DMS53 treated with DMSO at 0.1 percent for 48 hours (cell line): Measurements from ENCODE around the gene OLA1.

ENCODE experiments used
- DNase-seq: peaks from one replicate; lab custom pipeline; 2025; ENCODE audit not compliant: unreplicated experiment; lab: John Stamatoyannopoulos, UW

Gene OLA1

GRCh38 chr2:174180726-174181236 is 67.6 kb downstream of the OLA1 start:
- no peak for DNase-seq

- peak; percentile 21 for DNase-seq
These were observed 68.1 kb downstream of the OLA1 start for GRCh38 chr2:174180165-174180724.

- no peak for DNase-seq
These were observed 70.9 kb downstream of the OLA1 start for GRCh38 chr2:174177316-174177890.

- no peak for DNase-seq
These were observed 71.4 kb downstream of the OLA1 start for GRCh38 chr2:174176898-174177297.

GRCh38 chr2:174174741-174175140 is 73.6 kb downstream of the OLA1 start:
- peak; percentile 16 for DNase-seq

GRCh38 chr2:174172802-174173355 is 75.5 kb downstream of the OLA1 start:
- DNase-seq = no peak

- DNase-seq = no peak
These were observed 76.5 kb downstream of the OLA1 start for GRCh38 chr2:174171686-174172445.

- no peak for DNase-seq
These were observed 79.0 kb downstream of the OLA1 start for GRCh38 chr2:174169372-174169771.

- no peak for DNase-seq
These were observed 82.1 kb downstream of the OLA1 start for GRCh38 chr2:174166261-174166660.

GRCh38 chr2:174161490-174161889 is 86.8 kb downstream of the OLA1 start:
- no peak for DNase-seq

GRCh38 chr2:174158003-174158402 is 90.3 kb downstream of the OLA1 start:
- peak; percentile 63 for DNase-seq

- DNase-seq = no peak
These were observed 91.3 kb downstream of the OLA1 start for GRCh38 chr2:174157053-174157452.

- DNase-seq = no peak
These were observed 94.3 kb downstream of the OLA1 start for GRCh38 chr2:174153757-174154680.

GRCh38 chr2:174149530-174149929 is 98.8 kb downstream of the OLA1 start:
- DNase-seq = no peak

- no peak for DNase-seq
These were observed 99.5 kb downstream of the OLA1 start for GRCh38 chr2:174148833-174149232.

- no peak for DNase-seq
These were observed 102.5 kb downstream of the OLA1 start for GRCh38 chr2:174145827-174146226.

- no peak for DNase-seq
These were observed 106.0 kb downstream of the OLA1 start for GRCh38 chr2:174142290-174142689.

GRCh38 chr2:174138161-174138560 is 110.2 kb downstream of the OLA1 start:
- no peak for DNase-seq

- no peak for DNase-seq
These were observed 112.4 kb downstream of the OLA1 start for GRCh38 chr2:174135981-174136380.

GRCh38 chr2:174125090-174125489 is 123.2 kb downstream of the OLA1 start:
- DNase-seq = no peak

- no peak for DNase-seq
These were observed 124.2 kb downstream of the OLA1 start for GRCh38 chr2:174124181-174124580.
